Mesenchymal stem cell (in vitro differentiated cells and primary cell): ENCODE results near the gene OTOP2.

Experiments
- DNase-seq: peaks from one replicate; pipeline ENCODE4 v3.0.0-alpha.2; 2013
- H2AFZ ChIP-seq: one replicate; pipeline ENCODE4 v1.6.1; 2013; ENCODE audit warnings: low read depth, mild to moderate bottlenecking, control low read depth, inconsistent platforms, low read length, moderate library complexity
- H2AK5ac ChIP-seq: 2 replicates; pipeline ENCODE4 v1.6.1; 2013; ENCODE audit warnings: low read length, moderate library complexity, mild to moderate bottlenecking, inconsistent platforms; ENCODE audit not compliant: severe bottlenecking
- H2BK120ac ChIP-seq: one replicate; pipeline ENCODE4 v1.6.1; 2013; ENCODE audit warnings: low read depth, mild to moderate bottlenecking, inconsistent platforms, low read length, moderate library complexity
- H2BK12ac ChIP-seq, 2 experiments: one replicate each; pipeline ENCODE4 v1.6.1; 2013; ENCODE audit warnings: inconsistent platforms in 2 of 2, low read length in 2 of 2, mild to moderate bottlenecking in 2 of 2, moderate library complexity in 2 of 2, control low read depth in 1 of 2
- H2BK15ac ChIP-seq: one replicate; pipeline ENCODE4 v1.6.1; 2013; ENCODE audit warnings: mild to moderate bottlenecking, low read depth, inconsistent platforms; ENCODE audit not compliant: poor library complexity, severe bottlenecking
- H2BK5ac ChIP-seq: 2 replicates; pipeline ENCODE4 v1.6.1; 2013; ENCODE audit warnings: low read depth, mild to moderate bottlenecking, low read length, control low read depth, inconsistent platforms; ENCODE audit not compliant: poor library complexity, severe bottlenecking
- H3K14ac ChIP-seq, 2 experiments: one replicate each; pipeline ENCODE4 v1.6.1; 2013; ENCODE audit warnings: inconsistent platforms in 2 of 2, low read length in 2 of 2, control low read depth in 1 of 2, mild to moderate bottlenecking in 1 of 2, moderate library complexity in 1 of 2
- H3K18ac ChIP-seq, 2 experiments: one replicate each; pipeline ENCODE4 v1.6.1; 2013; ENCODE audit warnings: inconsistent platforms in 2 of 2, low read length in 2 of 2, control low read depth in 1 of 2, low read depth in 1 of 2, mild to moderate bottlenecking in 1 of 2
- H3K23ac ChIP-seq, 2 experiments: one replicate each; pipeline ENCODE4 v1.6.1; 2013; ENCODE audit warnings: inconsistent platforms in 2 of 2, low read length in 2 of 2, mild to moderate bottlenecking in 2 of 2, moderate library complexity in 2 of 2, control low read depth in 1 of 2
- H3K27ac ChIP-seq: 2 replicates; pipeline ENCODE4 v1.5.1; 2013; ENCODE audit warnings: mild to moderate bottlenecking, moderate library complexity, low read length, control low read depth, inconsistent platforms; ENCODE audit not compliant: poor library complexity, severe bottlenecking
- H3K27me3 ChIP-seq, 2 experiments: 2 replicates each; pipeline versions ENCODE4 v1.6.1 to v1.7.0; 2013; ENCODE audit warnings: low read length in 2 of 2, mild to moderate bottlenecking in 2 of 2, moderate library complexity in 2 of 2, control low read depth in 1 of 2, inconsistent platforms in 1 of 2; ENCODE audit not compliant: control insufficient read depth in 1 of 2, insufficient read depth in 1 of 2
- H3K36me3 ChIP-seq, 2 experiments: 2 replicates each; pipeline versions ENCODE4 v1.6.1 to v1.7.0; 2013; ENCODE audit warnings: low read length in 2 of 2, control low read depth in 1 of 2, inconsistent platforms in 1 of 2, low read depth in 1 of 2, mild to moderate bottlenecking in 1 of 2; ENCODE audit not compliant: insufficient read depth in 2 of 2, control insufficient read depth in 1 of 2
- H3K4ac ChIP-seq, 2 experiments: one replicate each; pipeline ENCODE4 v1.6.1; 2013; ENCODE audit warnings: inconsistent platforms in 2 of 2, low read length in 2 of 2, mild to moderate bottlenecking in 2 of 2, moderate library complexity in 2 of 2, control low read depth in 1 of 2, low read depth in 1 of 2
- H3K4me1 ChIP-seq: 2 replicates; pipeline ENCODE4 v1.6.1; 2013; ENCODE audit warnings: low read depth, low read length, control low read depth; ENCODE audit not compliant: control insufficient read depth, insufficient read depth
- H3K4me2 ChIP-seq: 2 replicates; pipeline ENCODE4 v1.6.1; 2013; ENCODE audit warnings: low read length, mild to moderate bottlenecking, inconsistent platforms; ENCODE audit not compliant: poor library complexity, severe bottlenecking
- H3K4me3 ChIP-seq, 2 experiments: 2 replicates each; pipeline versions ENCODE4 v1.5.1 to v1.7.0; 2013; ENCODE audit warnings: low read length in 2 of 2, mild to moderate bottlenecking in 2 of 2, control low read depth in 1 of 2, low read depth in 1 of 2; ENCODE audit not compliant: insufficient read depth in 1 of 2
- H3K79me1 ChIP-seq: replicated peaks from 2 replicates; pipeline ENCODE4 v1.6.1; 2013; ENCODE audit warnings: mild to moderate bottlenecking, control low read depth, low read length, inconsistent platforms; ENCODE audit not compliant: poor library complexity, severe bottlenecking
- H3K9ac ChIP-seq: 2 replicates; pipeline ENCODE4 v1.7.0; 2013; ENCODE audit warnings: mild to moderate bottlenecking, low read length, moderate library complexity
- H3K9me3 ChIP-seq: 2 replicates; pipeline ENCODE4 v1.7.0; 2013; ENCODE audit warnings: mild to moderate bottlenecking, low read length; ENCODE audit not compliant: control insufficient read depth
- H4K8ac ChIP-seq: one replicate; pipeline ENCODE4 v1.6.1; 2013; ENCODE audit warnings: inconsistent platforms, mild to moderate bottlenecking, low read length, moderate library complexity
- H4K91ac ChIP-seq: one replicate; pipeline ENCODE4 v1.6.1; 2013; ENCODE audit warnings: mild to moderate bottlenecking, low read length, inconsistent platforms
- whole genome bisulfite sequencing: methylation state at CpG from one replicate; pipeline ENCODE4 v1.1.7; 2013; ENCODE audit warnings: mixed read lengths; 5-methylcytosine and 5-hydroxymethylcytosine counted together

The OTOP2 gene

GRCh38 chr17:74881073-74881472, 43.0 kb upstream of the OTOP2 start:
- H3K14ac ChIP-seq = no peak overlapping the region
- no peak overlapping the region for H2BK15ac ChIP-seq
- no peak overlapping the region for H2AFZ ChIP-seq
- no peak overlapping the region for H3K4me2 ChIP-seq
- no peak overlapping the region for H2BK5ac ChIP-seq
- H3K23ac ChIP-seq = no peak overlapping the region
- no peak overlapping the region for H4K8ac ChIP-seq
- H3K36me3 ChIP-seq = no peaks in the 10 kb centered on the region
- no peak overlapping the region for H3K4me3 ChIP-seq
- H2AK5ac ChIP-seq = no peak overlapping the region
- WGBS = 76% methylated on average over 10 of the region's 11 CpGs
- no peak overlapping the region for H2BK12ac ChIP-seq
- H3K4ac ChIP-seq = no peak overlapping the region
- H3K79me1 ChIP-seq = no peaks in the 10 kb centered on the region
- no peak overlapping the region for H3K9ac ChIP-seq
- no peaks in the 10 kb centered on the region for H3K4me1 ChIP-seq
- H3K27me3 ChIP-seq = peaks cover 39 to 58% of the 10 kb centered on the region in 2 experiments
- H3K9me3 ChIP-seq = no peaks in the 10 kb centered on the region
- H2BK120ac ChIP-seq = no peak overlapping the region
- no peak overlapping the region for H3K27ac ChIP-seq
- H3K18ac ChIP-seq = no peak overlapping the region
- DNase-seq = no peak
- H4K91ac ChIP-seq = no peak overlapping the region

- Histone ChIP-seq H3K36me3 (no peaks in the 10 kb centered on the region), H3K4me1 (no peaks in the 10 kb centered on the region), H3K4ac (no peak overlapping the region), H2BK15ac (no peak overlapping the region), H3K14ac (no peak overlapping the region), H3K4me3 (no peak overlapping the region), H4K91ac (no peak overlapping the region), H3K9ac (no peak overlapping the region), H3K79me1 (no peaks in the 10 kb centered on the region), H3K23ac (no peak overlapping the region), H2BK12ac (no peak overlapping the region), H2BK5ac (no peak overlapping the region), H3K27ac (no peak overlapping the region), H3K18ac (no peak overlapping the region), H4K8ac (no peak overlapping the region), H2BK120ac (no peak overlapping the region), H3K9me3 (no peaks in the 10 kb centered on the region), H2AFZ (no peak overlapping the region), H2AK5ac (no peak overlapping the region), H3K4me2 (no peak overlapping the region), H3K27me3 (peaks cover 39 to 71% of the 10 kb centered on the region in 2 experiments)
- WGBS = 84% methylated on average over 20 of the region's 20 CpGs
- DNase-seq = no peak
These were observed 41.4 kb upstream of the OTOP2 start for GRCh38 chr17:74882517-74883240.

GRCh38 chr17:74883241-74883745, 40.8 kb upstream of the OTOP2 start:
- Histone ChIP-seq H3K9ac (no peak overlapping the region), H3K4ac (no peak overlapping the region), H3K4me1 (no peaks in the 10 kb centered on the region), H3K4me3 (no peak overlapping the region), H3K27ac (no peak overlapping the region), H2BK5ac (no peak overlapping the region), H4K91ac (no peak overlapping the region), H3K23ac (no peak overlapping the region), H4K8ac (no peak overlapping the region), H2BK15ac (no peak overlapping the region), H3K9me3 (no peaks in the 10 kb centered on the region), H3K14ac (no peak overlapping the region), H3K18ac (no peak overlapping the region), H3K27me3 (peaks cover 34 to 73% of the 10 kb centered on the region in 2 experiments), H2AK5ac (no peak overlapping the region), H3K4me2 (no peak overlapping the region), H2BK120ac (no peak overlapping the region), H2AFZ (no peak overlapping the region), H3K36me3 (no peaks in the 10 kb centered on the region), H2BK12ac (no peak overlapping the region), H3K79me1 (no peaks in the 10 kb centered on the region)
- no peak for DNase-seq
- WGBS = 82% methylated on average over 15 of the region's 15 CpGs

GRCh38 chr17:74888469-74888868, 35.6 kb upstream of the OTOP2 start:
- Histone ChIP-seq H3K4me1 (peaks cover 10% of the 10 kb centered on the region), H3K27ac (no peak overlapping the region), H2BK5ac (no peak overlapping the region), H3K14ac (no peak overlapping the region), H4K8ac (no peak overlapping the region), H4K91ac (no peak overlapping the region), H2BK15ac (no peak overlapping the region), H2AFZ (no peak overlapping the region), H2BK12ac (no peak overlapping the region), H3K9ac (no peak overlapping the region), H3K4me3 (peak overlapping the region in 1 of 2 experiments; percentile 2), H3K36me3 (no peaks in the 10 kb centered on the region), H2AK5ac (no peak overlapping the region), H3K18ac (no peak overlapping the region), H3K23ac (no peak overlapping the region), H3K9me3 (no peaks in the 10 kb centered on the region), H3K4ac (no peak overlapping the region), H3K27me3 (peaks cover 50 to 79% of the 10 kb centered on the region in 2 experiments), H3K79me1 (no peaks in the 10 kb centered on the region), H2BK120ac (no peak overlapping the region), H3K4me2 (no peak overlapping the region)
- DNase-seq = no peak
- WGBS = 82% methylated on average over 13 of the region's 13 CpGs
